Endothelial cell of hepatic sinusoid (primary cell): ENCODE results near the gene CEP192.

Experiments used
- in situ Hi-C: cut with HindIII; loops from 2 replicates; pipeline ENCODE4 v1.10.0; 2017; ENCODE audit warnings: low sequenced_read_pairs

Gene CEP192

DNA sequence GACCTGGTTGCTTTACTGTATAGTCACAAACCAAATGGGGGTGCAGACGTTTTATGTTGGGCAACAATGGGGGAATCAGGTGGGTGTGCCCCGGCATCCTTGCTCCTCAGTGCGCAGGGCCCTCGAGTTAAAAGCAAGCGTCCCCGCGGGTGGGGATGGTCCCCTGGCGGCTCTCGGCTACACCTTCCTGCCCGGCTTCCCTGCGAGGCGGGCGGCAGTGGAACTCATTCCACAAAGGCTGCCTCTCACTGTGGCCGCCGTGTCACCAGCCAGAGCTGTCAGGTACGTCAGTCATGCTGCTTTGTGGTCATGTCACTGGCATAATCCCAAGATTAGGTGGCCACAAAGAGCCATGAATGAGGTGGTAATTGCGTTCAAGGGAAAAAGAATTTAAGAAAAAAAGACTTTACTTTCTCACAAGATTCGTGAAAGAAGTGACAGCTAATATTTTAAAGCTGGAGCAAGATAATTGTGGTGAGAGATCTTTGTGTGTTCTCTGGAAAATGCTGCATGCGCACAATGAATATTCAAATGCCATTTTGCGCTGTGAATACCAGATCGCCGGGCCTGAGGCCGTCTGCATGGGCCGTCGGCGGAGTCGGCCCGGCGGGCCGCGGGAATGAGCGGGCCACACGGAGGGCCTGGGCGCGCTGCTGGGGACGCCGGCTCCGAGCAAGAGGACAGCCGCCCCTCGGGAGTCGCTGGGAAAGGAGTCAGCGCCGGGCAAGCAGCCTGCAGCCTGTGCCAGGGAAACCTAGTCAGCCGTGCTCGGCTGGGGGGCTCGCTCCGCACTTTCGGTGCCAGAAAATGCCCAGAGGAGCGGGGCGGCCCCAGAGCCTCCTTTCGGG, 145.1 kb downstream of the CEP192 start:
- in situ Hi-C loops = no loop called here

DNA sequence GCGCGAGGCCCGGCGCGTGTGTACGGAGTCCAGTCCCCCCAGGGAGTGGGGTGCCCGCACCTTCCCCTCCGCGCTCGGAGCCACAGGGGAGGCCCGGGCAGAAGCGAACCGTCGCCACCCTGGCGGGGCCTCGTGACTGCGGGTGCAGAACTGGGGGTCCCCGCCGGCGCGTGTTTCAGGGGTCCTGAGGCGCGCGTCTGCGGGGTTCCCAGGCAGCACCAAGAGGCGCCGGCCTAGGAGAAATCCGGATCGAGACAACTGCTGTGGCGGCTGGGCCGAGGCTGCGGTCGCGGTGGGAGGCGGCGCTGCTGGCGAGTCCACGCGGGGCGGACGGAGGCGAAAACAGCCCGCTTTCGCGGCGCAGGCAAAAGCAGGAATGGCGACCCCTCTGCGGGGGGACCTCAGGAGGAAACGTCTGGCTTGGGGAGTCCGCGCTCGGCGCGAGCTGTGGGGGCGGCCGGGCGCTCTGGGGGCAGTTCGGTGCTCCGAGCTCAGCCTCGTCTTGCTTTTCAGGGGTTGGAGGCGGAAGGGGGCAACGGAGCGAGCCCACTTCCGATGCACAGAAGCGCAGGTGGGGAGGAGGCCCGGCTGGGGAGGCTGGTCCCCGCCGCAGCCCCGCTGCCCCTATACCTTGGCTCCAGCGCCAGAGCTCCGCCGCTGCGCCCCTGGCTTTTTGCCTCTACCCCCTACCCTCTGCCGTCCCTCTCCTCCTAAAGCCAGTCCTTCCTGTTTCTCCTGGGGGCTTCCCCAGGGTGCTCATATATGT, 145.9 kb downstream of the CEP192 start:
- in situ Hi-C loops = no loop called here

DNA sequence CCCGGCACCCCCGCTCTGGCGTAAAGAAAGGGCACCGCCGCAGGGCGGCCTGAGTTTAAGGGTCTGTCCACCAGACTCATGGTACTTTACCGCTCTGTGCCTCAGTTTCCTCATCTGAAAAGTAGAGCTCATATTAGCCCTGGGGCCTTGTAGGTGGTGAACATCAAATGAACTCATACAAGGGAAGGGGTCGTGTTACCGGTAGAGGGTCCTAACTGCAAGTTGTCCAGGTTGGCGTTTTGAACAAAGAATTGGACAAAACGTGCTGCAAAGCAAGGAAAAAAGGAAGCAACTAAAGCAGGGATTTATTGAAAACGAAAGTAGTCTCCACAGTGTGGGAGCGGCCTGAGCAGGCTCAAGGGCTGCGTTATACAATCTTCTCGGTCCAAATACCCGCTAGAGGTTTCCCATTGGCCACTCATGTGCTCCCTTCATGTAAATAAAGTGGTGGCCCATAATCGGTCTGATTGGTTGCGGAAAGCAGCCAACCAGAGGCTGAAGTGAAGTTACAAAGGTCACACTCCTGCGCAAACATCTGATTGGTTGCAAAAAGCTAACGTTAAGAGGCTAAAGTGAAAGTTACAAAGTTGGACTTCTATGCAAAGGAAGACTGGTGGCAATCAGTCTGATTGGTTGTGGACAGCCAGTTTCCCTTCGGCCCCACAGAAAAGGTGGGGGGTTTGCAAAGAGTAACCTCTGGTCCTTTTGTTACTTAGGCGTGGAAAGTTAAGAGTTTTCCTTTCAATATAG, 146.7 kb downstream of the CEP192 start:
- in situ Hi-C loops = no loop called here

DNA sequence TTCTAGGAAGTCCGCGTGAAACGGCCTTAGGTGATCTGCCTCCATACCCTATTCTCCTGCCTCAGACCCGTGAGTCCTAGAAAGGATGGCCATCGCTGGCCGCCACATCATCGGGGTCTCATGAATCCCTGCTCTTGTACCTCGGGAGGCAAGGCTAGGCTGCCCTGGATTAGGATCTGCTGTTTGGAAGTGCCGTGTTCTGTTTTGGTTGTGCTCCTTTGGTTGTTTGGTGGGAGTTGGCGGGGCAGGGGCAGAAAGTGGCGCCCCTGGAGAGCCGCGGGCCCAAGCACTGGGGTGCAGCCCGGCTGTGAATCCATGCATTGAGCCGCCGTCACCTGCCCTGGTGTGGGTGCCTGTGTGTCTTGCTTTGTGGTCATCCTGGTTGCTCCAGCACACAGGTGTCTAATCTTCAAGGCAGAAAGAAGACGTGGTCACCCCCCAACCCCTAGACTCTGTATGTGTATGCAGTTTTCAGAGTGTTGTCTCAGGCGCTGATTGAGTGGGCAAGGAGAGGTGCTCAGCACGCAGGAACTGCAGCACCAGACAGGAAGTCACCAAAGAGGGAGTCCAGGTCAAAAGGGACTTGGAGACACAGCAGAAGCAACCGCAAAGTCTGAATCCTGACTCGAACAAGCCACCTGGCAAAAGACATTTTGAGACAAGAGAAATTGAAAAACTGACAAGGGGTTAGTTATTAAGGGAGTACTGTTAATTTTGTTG, 147.4 kb downstream of the CEP192 start:
- in situ Hi-C loops = no loop called here

- in situ Hi-C loops = no loop called here
These were observed 148.8 kb downstream of the CEP192 start for GRCh38 chr18:13139885-13140450.

- in situ Hi-C loops = no loop called here
These were observed 150.0 kb downstream of the CEP192 start for GRCh38 chr18:13141209-13141608.

GRCh38 chr18:13145636-13146190, 154.6 kb downstream of the CEP192 start:
- in situ Hi-C loops = no loop called here

DNA sequence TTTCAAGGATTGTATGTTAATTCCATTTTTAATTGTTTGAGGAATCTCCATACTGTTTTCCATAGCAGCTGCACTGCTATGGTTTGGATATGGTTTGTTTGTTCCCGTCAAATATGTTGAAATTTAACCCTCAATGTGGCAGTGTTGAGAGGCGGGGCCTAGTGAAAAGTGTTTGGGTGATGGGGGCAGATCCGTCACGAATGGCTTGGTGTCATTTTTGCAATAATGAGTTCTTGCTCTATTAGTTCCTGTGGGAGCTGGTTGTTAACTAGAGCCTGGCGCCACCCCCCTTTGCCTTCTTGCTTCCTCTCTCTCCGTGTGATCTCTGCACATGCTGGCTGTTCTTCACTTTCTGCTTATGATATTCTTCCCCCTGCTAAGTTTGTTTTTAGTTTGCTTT, 156.0 kb downstream of the CEP192 start:
- in situ Hi-C loops = no loop called here

- in situ Hi-C loops = no loop called here
These were observed 160.5 kb downstream of the CEP192 start for GRCh38 chr18:13151656-13152055.

GRCh38 chr18:13158428-13158827, 167.3 kb downstream of the CEP192 start:
- in situ Hi-C loops = no loop called here

GRCh38 chr18:13159579-13159978, 168.4 kb downstream of the CEP192 start:
- in situ Hi-C loops = no loop called here

- in situ Hi-C loops = no loop called here
These were observed 170.2 kb downstream of the CEP192 start for GRCh38 chr18:13161276-13161899.

DNA sequence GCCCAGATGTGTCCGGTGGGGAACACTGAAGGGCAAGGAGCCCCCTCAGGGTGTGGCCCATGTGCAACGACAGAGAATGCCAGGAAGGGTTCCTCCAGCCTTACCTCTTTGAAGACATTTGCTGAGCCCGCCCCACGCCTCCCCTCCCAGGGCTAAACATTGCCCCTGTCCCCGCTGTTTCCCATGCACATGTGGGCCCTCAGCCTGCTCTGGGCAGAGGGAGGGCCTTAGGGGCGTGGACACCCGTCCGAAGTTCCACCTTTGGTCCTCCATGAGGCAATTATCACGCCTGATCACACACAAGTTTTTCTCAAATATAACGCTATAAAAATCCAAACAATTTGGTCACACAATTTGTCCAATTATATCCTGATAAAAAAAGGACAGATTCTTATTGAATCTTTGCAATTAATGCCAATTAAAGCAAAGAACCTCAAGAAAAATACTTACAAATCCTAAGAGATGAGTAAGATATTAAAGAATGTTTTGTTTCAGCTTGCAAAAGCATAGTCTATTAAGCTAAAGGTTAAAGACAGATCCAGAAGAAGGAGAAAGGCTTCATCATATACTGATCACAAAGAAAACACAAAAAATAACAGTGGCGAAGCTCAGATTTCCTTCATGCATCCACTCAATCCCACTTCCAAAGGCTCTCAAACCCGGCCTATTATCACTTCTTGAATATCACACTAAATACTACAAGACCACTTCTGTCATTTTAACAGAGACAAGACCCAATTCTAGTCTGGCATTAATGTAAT, 172.2 kb downstream of the CEP192 start:
- in situ Hi-C loops = no loop called here

GRCh38 chr18:13164406-13164805, 173.2 kb downstream of the CEP192 start:
- in situ Hi-C loops = no loop called here

DNA sequence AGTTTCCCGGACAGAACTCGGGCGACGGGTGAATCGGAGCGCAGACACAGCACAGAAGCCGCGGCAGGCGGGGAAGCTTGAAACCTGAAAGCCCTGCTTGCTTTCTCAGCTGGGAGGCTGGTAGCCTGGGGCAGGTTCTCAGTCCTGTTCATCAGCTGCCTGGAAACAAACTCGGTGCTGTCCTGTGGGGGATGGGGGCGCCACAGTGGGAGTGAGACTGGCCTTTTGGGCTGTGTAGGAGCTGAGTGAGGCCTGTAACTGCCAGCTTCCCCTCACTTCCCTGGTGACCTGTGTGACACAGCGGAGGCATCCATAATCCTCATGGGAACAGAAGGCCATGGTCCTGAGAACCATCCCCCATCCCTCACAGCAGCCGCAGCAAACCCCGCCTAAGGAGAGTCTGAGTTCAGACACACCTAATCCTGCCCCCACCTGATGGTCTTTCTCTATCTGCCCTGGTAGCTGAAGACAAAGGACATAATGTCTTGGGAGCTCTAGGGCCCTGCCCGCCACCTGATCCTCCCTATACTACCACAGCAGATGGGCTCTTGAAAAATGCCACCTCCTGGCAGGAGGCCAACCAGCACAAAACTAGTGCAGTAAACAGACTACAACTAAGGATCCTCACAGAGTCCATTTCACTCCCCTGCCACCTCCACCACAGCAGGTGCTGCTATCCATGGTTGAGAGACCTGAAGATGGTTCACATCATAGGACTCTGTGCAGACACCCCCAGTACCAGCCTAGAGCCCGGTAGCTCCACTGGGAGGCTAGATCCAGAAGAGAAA, 174.7 kb downstream of the CEP192 start:
- in situ Hi-C loops = no loop called here

DNA sequence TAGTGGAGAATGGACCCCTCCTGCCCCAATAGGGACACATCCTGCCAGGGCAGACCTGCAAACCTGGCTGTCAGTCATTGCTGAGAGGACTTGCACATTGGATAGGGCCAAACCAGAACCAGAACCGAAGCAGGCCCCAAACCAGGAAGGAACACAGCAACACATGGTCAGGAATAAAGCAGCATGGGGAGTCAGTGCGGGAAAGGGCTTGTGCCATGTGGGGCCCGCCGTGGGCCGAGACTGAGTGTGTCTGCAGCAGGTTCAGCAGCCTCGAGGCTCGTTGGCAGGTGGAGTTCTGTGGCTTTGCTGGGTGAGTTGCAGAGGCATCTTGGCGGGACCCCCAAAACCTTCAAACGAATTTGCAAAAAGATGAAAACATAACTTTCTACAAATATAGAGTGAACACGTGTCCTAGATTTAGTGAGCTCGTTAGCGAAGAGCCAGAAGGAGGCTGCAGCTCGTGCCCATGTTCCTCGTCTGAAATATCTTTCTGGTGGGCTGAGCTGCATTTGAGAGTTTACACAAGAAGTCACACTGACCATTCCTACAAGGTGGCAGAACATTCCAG, 182.5 kb downstream of the CEP192 start:
- in situ Hi-C loops = no loop called here
